NT2/D1 (cell line): ENCODE measurements around the gene YIPF4.

Experiments
- SUZ12 ChIP-seq: IDR thresholded peaks from 2 replicates; pipeline ENCODE4 v1.6.1; 2011; ENCODE audit not compliant: insufficient read length, insufficient read depth; ENCODE audit errors: extremely low read depth
- YY1 ChIP-seq: IDR thresholded peaks from 2 replicates; pipeline ENCODE4 v1.6.1; 2011; ENCODE audit not compliant: insufficient read length, insufficient read depth
- ZNF274 ChIP-seq: IDR thresholded peaks from 2 replicates; pipeline ENCODE4 v1.6.1; 2011; ENCODE audit warnings: mild to moderate bottlenecking, low read depth, low read length

DNA sequence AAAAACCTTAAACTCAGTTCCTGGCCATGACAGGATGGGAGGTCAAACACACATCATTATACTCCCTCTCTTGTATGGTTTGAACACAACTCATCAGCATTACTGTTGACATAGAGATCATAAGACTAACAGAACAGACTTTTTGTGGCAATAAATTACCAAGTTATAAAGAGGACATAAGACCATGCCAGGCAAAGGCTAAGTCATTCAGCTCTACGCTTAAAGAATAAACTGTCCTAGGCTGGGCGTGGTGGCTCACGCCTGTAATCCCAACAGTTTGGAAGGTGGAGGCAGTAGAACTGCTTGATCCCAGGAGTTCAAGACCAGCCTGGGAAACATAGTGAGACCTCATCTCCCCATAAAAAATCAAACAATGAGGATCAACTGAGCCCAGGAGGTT, 29.4 kb upstream of the YIPF4 start:
- TF ChIP-seq ZNF274 (no peak), YY1 (no peak), SUZ12 (no peak)
